ENCODE data around the gene FAM72D. TPM values are rescaled to one million over a fixed set of nuclear protein-coding genes. Genes with fewer than 3 reads are reported as not detected.
"Not testable (repeated sequence)": the region's sequence is repeated elsewhere in the genome, so short reads cannot be mapped to it uniquely, and the experiment has no call there.

FAM72D gene
- total RNA-seq, 1 donor from 2014 or later: 6.1 TPM

DNA sequence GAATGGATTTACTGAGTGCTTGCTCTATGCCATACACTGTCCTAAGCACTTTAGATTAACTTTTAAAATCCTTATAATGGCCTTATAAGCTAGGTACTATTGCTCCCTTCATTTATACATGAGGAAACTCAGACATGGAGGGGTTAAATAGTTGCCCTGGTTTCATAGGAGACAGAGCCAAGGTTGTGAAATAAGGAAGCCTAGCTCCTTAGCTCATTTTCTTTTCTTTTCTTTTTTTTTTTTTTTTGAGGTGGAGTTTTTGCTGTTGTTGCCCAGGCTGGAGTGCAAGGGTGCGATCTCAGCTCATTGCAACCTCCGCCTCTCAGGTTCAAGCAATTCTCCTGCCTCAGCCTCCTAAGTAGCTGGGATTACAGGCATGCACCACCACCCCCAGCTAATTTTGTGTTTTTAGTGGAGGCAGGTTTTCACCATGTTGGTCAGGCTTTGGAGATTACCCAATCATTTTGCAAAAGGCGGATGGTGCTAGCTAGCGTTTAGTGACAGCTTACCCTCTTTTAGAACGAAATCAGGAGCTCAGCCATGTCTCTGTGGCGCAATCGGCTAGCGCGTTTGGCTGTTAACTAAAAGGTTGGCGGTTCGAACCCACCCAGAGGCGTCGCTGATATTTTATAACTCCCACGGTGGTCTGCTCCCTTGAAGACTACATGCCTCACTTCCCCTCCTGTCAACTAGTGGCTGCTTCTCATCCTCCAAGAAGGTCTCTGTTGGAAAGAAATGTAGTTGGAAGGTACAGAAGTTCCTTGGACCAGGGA is 33.1 kb downstream of the FAM72D start:
- H3K4me3 ChIP-seq (ENCODE audit: low read depth, low read length); DNase-seq (ENCODE audit: low read depth): not testable (repeated sequence)

DNA sequence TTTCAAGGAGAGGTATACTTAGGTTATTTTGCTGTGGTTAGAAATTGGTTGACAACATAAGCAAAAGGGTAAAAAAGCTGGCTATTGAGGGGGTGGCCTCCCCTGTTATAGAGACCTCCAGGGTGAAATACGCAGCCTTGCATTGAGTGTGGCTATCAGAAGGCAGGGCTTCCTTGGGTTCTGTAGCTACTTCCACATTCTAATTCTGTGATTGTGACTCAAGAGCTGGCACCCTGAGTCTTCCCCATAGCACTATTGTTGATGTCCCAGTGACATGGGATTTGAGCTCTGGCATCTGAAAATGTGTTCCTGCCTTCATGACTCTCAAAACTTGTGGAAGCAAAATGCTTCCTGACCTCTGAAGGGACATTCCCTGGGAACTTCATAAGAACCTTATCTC is 38.7 kb downstream of the FAM72D start:
- not testable (repeated sequence) for H3K4me3 ChIP-seq (ENCODE audit: low read depth, low read length); DNase-seq (ENCODE audit: low read depth)

DNA sequence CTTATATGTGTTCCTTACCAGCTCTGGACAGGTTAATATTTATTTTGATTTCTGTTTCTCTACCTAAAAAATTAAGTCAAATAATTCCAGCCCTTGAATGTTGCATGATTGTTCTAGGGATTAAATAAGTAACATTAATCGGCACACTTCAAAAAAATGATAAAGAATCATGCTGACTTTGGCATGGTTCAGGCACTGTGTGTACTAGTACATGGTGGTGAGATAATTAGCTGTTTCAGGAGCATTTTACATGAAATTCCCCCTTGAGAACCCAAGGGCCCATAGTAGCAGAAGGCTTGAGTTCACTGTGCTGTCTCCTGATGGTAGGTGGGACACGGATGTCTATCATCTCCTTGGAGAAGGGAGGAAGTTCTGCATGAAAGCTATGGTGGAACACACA is 44.8 kb downstream of the FAM72D start:
- not testable (repeated sequence) for DNase-seq (ENCODE audit: low read depth); H3K4me3 ChIP-seq (ENCODE audit: low read depth, low read length)

DNA sequence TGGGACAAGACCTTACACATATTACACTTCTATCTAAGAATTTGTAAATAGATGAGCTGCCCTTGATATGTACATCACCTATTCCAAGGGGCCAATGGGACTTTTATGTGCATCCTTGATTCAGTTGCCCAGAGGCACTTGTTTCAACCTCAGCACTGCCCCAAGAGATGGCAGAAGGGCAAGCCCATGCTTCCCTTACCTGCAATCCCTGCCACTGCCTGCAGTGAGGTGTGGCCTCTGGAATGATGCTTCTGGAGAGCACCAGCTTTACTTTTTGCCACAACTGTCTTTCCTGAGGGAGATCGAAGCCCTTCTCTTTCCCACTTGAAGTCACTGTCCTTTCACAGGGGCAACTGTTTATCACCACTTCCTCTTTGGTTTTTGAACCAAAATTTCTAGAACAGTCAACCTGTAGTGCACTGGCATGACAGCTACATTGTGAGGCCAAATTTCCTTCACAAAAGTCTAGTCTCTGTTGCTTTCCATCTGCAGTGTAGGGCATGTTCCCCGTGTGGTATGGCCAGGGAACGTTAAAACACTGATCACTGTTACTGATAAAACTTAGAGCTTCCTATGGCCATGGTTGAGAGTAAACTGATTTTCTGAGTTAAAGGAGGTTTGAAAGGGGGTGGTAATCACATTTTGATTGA is 48.6 kb downstream of the FAM72D start:
- not testable (repeated sequence) for DNase-seq (ENCODE audit: low read depth); H3K4me3 ChIP-seq (ENCODE audit: low read depth, low read length)

DNA sequence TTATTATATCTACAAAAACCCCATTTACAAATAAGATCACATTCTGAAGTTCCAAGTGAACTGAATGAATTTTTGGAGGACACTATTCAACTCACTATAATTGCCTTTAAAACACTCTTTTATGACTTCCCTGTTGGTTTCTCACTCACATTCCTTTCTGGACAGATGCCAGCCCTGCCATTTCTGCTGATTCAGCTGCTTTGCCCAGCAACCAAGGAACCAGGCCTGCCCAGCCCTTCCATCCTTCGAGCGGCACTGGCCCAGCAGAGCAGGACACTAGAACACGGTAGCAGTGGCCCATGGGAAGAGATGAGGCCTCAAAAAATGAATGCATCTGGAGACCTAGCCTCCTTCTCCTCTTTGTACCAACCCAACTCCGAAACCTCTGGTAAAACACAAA is 50.5 kb downstream of the FAM72D start:
- not testable (repeated sequence) for H3K4me3 ChIP-seq (ENCODE audit: low read depth, low read length); DNase-seq (ENCODE audit: low read depth)

DNA sequence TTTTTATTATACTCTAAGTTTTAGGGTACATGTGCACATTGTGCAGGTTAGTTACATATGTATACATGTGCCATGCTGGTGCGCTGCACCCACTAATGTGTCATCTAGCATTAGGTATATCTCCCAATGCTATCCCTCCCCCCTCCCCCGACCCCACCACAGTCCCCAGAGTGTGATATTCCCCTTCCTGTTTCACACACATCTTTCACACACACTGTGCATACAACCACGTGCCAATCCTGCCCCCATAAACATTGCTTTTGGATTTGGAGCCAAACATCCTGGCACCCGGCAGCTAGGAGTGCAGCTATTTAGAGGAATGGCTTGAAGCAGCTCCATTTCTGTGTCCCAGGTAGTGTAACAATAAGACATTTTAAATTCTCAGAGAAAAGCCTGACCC is 51.4 kb downstream of the FAM72D start:
- DNase-seq (ENCODE audit: low read depth); H3K4me3 ChIP-seq (ENCODE audit: low read depth, low read length): not testable (repeated sequence)

DNA sequence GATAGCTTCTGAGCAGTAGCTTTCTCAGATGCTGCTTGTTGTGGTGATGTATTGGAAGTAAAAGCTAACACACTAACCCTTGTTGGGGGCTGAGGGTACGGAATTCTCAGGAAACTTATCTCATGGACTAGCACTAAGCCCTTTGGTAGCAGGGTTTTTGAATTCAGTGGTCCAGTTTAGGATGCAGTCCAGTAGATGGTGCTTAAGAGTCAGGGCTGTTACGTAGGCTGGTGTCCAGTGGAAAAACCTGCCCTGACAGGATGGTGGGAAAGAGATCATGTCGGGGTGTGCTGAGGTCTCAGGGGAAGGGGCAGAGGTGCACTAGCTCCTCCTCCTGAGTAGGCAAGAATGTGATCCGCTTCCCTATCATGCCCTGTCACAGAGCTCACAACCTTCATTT is 59.6 kb downstream of the FAM72D start:
- not testable (repeated sequence) for DNase-seq (ENCODE audit: low read depth); H3K4me3 ChIP-seq (ENCODE audit: low read depth, low read length)

DNA sequence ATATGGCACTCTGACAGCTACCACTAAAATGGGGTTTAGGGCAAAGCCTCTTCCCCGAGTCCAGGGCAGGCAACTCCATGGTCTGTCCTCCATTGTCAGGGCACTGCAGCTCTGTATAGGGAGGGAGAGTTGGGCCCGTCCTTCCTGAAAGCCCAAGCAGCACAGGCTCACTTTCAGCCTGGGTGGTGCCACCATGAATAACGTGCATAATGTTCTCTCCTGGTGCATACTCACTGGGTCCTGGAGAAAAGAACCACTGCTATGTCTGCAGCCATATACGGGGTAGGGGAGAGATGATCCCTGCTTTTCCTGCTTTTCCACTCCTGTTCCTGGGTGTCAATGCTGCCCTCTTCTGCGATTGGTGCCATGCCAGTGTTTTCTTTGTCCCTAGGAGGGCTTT is 60.1 kb downstream of the FAM72D start:
- H3K4me3 ChIP-seq (ENCODE audit: low read depth, low read length): peak overlapping the region; percentile 23
- DNase-seq (ENCODE audit: low read depth): not testable (repeated sequence)

DNA sequence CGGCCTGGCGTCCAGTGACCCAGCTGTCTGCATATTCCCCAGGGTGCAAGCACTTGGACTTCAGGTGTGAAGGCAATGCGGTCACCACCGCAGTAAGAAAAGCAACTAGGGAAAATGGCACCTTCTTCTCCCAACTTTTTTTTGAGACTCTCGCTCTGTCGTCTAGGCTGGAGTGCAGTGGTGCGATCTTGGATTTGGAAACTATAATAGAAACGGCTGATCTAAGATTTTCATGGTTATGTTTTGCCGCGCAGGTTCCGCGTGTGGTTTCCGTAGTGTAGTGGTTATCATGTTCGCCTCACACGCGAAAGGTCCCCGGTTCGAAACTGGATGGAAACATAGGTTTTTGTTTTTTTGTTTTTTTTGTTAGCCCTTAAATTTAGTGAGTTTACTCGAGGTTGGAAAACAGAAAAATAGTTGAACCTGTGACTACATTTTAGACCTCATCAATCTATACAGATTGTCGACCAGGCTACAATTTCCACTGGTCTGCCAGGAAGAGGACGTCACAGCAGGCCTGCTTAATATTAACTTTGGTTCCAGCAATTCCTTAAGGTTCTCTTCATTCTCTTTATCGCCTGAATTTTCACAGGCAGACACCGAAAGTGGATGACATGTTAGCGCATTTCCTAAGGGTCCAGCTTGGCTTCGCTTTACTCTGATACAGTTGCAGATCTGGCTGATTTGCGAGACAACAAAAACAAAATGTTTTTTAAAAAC is 61.3 kb downstream of the FAM72D start:
- H3K4me3 ChIP-seq (ENCODE audit: low read depth, low read length); DNase-seq (ENCODE audit: low read depth): not testable (repeated sequence)

DNA sequence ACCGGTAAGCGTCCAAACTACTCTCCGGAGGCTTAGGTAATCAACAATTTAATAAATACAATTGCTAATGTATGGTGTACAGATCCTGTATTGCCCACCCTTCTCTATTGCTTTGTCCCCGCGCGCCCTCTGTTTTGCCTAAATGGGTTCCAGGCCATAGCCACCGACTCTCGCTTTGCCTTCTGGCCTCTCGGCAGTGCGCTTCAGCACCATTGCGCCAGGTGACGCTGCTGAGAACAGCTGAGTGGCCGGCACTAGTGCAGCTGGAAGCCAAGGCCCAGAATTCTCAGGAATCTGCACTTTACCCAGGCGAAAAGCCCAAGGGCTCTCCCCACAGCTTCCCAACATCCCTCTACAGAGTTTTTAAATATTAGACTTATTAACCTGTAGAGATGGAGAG is 61.9 kb downstream of the FAM72D start:
- H3K4me3 ChIP-seq (ENCODE audit: low read depth, low read length); DNase-seq (ENCODE audit: low read depth): not testable (repeated sequence)

DNA sequence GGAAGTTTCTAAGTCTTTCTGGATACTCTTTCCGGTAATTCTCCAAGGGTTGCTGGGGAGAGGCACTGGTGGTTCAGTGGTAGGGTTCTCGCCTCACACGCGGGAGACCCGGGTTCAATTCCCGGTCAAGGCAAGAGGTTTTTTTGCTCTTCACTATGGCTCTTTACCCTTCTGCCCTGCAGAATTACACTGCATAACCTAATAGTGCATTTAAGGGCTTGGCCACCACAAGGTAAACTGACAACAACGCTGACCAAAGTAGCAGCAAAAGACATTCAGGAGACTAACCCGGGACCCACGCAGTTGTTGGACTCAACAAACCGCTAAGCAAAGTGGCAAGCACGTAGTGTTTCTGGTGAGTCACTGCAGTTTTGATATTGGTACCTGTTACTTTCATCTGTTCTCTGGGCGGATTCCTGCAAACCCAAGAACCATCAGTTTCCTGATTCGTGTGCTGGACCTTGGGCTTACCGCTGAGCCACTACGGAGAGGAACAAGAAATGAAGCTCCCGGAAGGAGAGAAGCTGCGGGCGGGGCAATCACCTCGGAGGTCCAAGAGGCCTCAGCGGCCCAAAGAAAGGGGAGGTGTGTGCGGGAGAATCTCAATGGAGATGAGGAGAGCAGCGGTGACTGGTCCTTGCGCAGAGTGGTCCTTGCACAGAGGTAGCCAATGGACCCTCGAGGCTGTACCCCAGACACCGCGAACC is 65.4 kb downstream of the FAM72D start:
- not testable (repeated sequence) for DNase-seq (ENCODE audit: low read depth); H3K4me3 ChIP-seq (ENCODE audit: low read depth, low read length)

Other genes with a start within 250 kb of the FAM72D start
- gene SRGAP2B, start 646 bp upstream of the FAM72D start, total RNA-seq: 20.7 and 40.8 TPM in 2 replicates
- gene PPIAL4D, start 146.2 kb downstream of the FAM72D start, total RNA-seq: not detected in 2 replicates

All from epithelial cell of proximal tubule (primary cell).